ENCODE data around the gene TRIM26. TPM values are rescaled to one million over a fixed set of nuclear protein-coding genes. Genes with fewer than 3 reads are reported as not detected.

Gene TRIM26
- total and polyA plus RNA-seq, 2 of the 13 experiments (the other 11 are each of a cell fraction or from before 2014, with no cell fraction given), result 27.1 to 38.7 TPM

GRCh38 chr6:30168741-30169140 is 44.5 kb downstream of the TRIM26 start (continued):
- TF ChIP-seq ZBTB44 (CRISPR knock-in tag; IDR thresholded peaks at IDR 0.05), result no peak
- TF ChIP-seq HNF1B (CRISPR knock-in tag; IDR thresholded peaks at IDR 0.05), result no peak
- TF ChIP-seq THAP7 (CRISPR knock-in tag; IDR thresholded peaks at IDR 0.05), result no peak
- TF ChIP-seq THAP8 (CRISPR knock-in tag; IDR thresholded peaks at IDR 0.05; ENCODE audit: borderline replicate concordance), result no peak
- TF ChIP-seq ZNF143 (CRISPR knock-in tag; IDR thresholded peaks at IDR 0.05), result no peak
- TF ChIP-seq ELF4 (CRISPR knock-in tag; IDR thresholded peaks at IDR 0.05; ENCODE audit: borderline replicate concordance), result no peak
- no peak for TF ChIP-seq MZF1 (CRISPR knock-in tag; IDR thresholded peaks at IDR 0.05; ENCODE audit: borderline replicate concordance)
- no peak for TF ChIP-seq ATF6 (CRISPR knock-in tag; conservative IDR thresholded peaks at IDR 0.05)
